WERI-Rb-1 (cell line): ENCODE data around the gene TP73.

ENCODE experiments used
- DNase-seq: peaks from one replicate; pipeline ENCODE4 v3.0.0-alpha.2; 2020
- H3K27ac ChIP-seq: fragments of 250-450 bp; sonication (Bioruptor Pico); 2 replicates; pipeline ENCODE4 v1.5.1; 2020; ENCODE audit warnings: mild to moderate bottlenecking, moderate library complexity
- H3K27me3 ChIP-seq: fragments of 250-450 bp; sonication (Bioruptor Pico); 2 replicates; pipeline ENCODE4 v1.5.1; 2021; ENCODE audit warnings: mild to moderate bottlenecking, low read depth, moderate library complexity; ENCODE audit not compliant: insufficient read depth, severe bottlenecking
- H3K36me3 ChIP-seq: fragments of 250-450 bp; sonication (Bioruptor Pico); 2 replicates; pipeline ENCODE4 v1.5.1; 2020; ENCODE audit warnings: mild to moderate bottlenecking, moderate library complexity
- H3K4me3 ChIP-seq: 2 replicates; pipeline ENCODE4 v1.5.1; 2011; ENCODE audit warnings: low read depth, mild to moderate bottlenecking, control low read depth, low read length
- H3K9me3 ChIP-seq: fragments of 250-450 bp; sonication (Bioruptor Pico); 2 replicates; pipeline ENCODE4 v1.5.1; 2021; ENCODE audit warnings: mild to moderate bottlenecking, moderate library complexity; ENCODE audit not compliant: severe bottlenecking
- TF ChIP-seq, protein P1 (sequence below): IDR thresholded peaks from 2 replicates; pipeline ENCODE4 v1.5.1; 2011; ENCODE audit warnings: low read depth, mild to moderate bottlenecking, control low read depth, inconsistent platforms, low read length

The TP73 gene

DNA sequence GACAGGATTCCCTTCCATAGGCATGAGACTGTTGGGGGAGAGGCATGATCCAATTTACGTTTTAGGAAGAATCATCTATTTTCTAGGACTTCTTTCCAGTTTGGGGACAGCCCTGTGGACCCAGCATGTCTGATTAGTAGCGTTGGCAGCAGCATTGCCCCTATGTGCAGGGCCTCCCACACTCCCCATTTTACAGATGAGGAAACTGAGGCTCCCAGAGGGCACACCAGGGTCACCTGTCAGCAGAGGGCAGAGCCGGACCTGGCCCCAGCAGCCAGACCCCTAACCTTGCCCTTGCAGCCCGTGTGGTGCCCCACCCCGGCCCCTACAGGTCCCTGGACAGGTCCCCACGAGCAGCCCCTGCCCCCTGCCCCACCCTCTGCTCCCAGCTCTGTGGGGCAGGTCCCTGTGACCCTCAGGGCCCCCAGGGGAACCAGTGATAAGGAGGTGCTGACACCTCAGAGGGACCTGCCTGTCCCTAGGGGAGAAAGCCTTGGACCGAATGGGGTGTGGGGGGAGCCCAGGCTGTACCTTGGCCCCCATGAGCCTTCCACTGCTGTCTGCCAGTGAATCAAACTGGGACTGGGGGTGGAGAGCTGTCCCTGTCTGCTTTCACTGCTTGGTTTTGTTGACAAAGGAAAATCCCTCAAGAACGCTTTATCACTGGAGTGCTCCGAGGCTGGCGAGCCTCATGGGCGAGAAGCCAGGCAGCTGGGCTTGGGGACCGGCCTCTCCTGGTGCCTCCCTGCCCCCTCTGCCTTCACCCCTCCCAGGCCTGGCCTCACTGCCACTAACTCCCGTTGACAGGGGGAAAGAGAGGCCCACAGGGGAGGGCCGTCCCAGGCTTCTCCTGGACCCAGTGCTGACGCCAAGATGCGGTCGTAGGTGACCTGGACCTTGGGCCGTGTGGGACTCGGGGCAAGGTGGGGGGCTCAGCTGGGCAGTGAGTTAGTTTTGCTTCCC, 60.5 kb downstream of the TP73 start:
- Histone ChIP-seq H3K36me3 (peaks cover 29% of the 10 kb centered on the region), H3K4me3 (no peak overlapping the region), H3K27ac (peak overlapping the region; percentile 62), H3K27me3 (no peaks in the 10 kb centered on the region), H3K9me3 (no peaks in the 10 kb centered on the region)
- TF ChIP-seq, protein P1, sequence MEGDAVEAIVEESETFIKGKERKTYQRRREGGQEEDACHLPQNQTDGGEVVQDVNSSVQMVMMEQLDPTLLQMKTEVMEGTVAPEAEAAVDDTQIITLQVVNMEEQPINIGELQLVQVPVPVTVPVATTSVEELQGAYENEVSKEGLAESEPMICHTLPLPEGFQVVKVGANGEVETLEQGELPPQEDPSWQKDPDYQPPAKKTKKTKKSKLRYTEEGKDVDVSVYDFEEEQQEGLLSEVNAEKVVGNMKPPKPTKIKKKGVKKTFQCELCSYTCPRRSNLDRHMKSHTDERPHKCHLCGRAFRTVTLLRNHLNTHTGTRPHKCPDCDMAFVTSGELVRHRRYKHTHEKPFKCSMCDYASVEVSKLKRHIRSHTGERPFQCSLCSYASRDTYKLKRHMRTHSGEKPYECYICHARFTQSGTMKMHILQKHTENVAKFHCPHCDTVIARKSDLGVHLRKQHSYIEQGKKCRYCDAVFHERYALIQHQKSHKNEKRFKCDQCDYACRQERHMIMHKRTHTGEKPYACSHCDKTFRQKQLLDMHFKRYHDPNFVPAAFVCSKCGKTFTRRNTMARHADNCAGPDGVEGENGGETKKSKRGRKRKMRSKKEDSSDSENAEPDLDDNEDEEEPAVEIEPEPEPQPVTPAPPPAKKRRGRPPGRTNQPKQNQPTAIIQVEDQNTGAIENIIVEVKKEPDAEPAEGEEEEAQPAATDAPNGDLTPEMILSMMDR: no peak
- peak; percentile 36 for DNase-seq

DNA sequence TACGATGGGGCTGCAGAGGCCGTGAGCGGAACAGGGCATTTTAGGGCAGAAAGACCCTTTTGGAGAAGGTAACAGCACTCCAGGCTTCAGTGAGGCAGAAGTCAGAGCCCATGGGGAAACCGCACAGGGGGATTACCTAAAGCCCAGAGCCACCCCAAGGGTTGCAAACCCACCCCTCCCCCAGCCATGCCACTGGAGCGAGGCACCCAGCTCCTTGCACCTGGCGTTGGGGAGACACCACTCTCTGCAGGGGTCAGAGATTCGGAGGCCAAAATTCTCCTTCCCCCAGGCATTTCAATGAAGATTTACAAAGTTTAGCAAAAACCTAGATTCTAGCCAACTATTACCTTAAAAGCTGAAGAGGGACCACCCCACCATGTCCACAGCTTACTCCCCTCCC, 61.5 kb downstream of the TP73 start:
- no peaks in the 10 kb centered on the region for H3K9me3 ChIP-seq
- H3K4me3 ChIP-seq: no peak overlapping the region
- TF ChIP-seq, protein P1: no peak
- H3K36me3 ChIP-seq: peaks cover 21% of the 10 kb centered on the region
- H3K27ac ChIP-seq: peak overlapping the region; percentile 62
- DNase-seq: peak; percentile 39
- H3K27me3 ChIP-seq: no peaks in the 10 kb centered on the region

- peak; percentile 49 for DNase-seq
These were observed 62.0 kb downstream of the TP73 start for GRCh38 chr1:3714284-3714741.

DNA sequence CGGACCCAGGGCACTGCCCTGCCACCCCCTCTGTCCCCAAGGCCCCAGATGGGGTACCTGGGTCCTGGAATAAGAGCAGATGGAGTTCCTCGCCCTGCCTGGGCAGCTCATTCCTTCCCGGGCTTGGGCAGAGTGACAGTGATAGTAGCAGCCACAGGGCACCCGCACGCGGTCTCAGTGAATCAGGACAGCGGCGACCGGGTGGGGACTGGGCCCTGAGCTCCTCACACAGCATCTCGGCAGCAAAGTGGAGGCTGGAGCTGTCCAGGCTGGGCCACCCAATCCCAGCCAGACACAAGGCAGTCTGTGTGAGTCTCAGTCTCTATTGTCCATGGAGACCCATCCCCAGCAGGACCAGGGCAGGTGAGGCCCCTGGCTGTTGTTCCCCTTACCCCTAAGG, 62.5 kb downstream of the TP73 start:
- no peak for DNase-seq
- TF ChIP-seq, protein P1: no peak
- Histone ChIP-seq H3K27me3 (no peaks in the 10 kb centered on the region), H3K36me3 (peaks cover 15% of the 10 kb centered on the region), H3K27ac (peak overlapping the region; percentile 49), H3K9me3 (no peaks in the 10 kb centered on the region), H3K4me3 (no peak overlapping the region)

More at GRCh38 chr1:3714284-3714741, 62.0 kb downstream of the TP73 start:
- Histone ChIP-seq H3K9me3 (no peaks in the 10 kb centered on the region), H3K27ac (peak overlapping the region; percentile 49), H3K4me3 (no peak overlapping the region), H3K27me3 (no peaks in the 10 kb centered on the region), H3K36me3 (peaks cover 19% of the 10 kb centered on the region)
- TF ChIP-seq, protein P1: no peak

GRCh38 chr1:3716351-3716750, 64.0 kb downstream of the TP73 start:
- no peak for DNase-seq
- H3K27ac ChIP-seq: peak overlapping the region; percentile 49
- no peak overlapping the region for H3K4me3 ChIP-seq
- TF ChIP-seq, protein P1: no peak
- H3K9me3 ChIP-seq: no peaks in the 10 kb centered on the region
- H3K27me3 ChIP-seq: no peaks in the 10 kb centered on the region
- peaks cover 6% of the 10 kb centered on the region for H3K36me3 ChIP-seq
